ENCODE results near the gene KDM2A.
"Not testable (repeated sequence)": the region's sequence is repeated elsewhere in the genome, so short reads cannot be mapped to it uniquely, and the experiment has no call there.

KDM2A gene

GRCh38 chr11:67174311-67174710 is 55.2 kb downstream of the KDM2A start:
- DNase-seq, result no peak

DNA sequence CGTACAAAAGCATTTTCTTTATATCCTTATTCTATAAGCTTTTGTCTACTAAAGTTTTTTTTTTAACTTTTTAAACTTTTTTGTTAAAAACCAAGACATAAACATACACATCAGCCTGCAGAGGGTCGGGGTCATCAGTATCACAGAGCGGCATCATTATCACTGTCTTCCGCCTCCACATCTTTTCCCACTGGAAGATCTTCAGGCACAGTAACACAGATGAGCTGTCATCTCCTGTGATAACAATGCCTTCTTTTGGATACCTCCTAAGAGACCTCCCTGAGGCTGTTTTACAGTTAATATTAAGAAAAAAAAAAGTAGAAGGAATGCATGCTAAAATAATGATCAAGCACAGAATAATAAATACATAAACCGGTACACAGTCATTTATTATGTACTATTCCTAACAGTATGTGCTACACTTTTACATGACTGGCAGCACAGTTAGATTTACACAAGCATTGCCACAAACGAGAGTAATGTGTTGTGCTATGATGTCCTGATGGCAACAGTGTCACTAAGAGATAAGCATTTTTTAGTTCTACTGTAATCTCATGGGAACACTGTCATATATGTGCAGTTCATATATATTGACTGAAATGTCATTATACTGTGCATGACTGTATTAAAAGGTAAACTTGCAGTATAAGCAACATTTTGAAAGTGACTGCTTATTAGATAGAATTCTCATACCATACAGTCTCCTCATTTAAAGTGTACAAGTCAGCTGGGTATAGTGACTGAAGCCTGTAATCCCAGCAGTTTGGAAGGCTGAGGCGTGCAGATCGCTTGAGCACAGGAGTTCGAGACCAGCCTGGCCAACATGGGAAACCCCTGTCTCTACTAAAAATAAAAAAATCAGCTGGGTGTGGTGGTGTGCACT is 58.6 kb downstream of the KDM2A start:
- DNase-seq, result no peak

GRCh38 chr11:67178421-67178820 is 59.4 kb downstream of the KDM2A start:
- no peak for DNase-seq

DNA sequence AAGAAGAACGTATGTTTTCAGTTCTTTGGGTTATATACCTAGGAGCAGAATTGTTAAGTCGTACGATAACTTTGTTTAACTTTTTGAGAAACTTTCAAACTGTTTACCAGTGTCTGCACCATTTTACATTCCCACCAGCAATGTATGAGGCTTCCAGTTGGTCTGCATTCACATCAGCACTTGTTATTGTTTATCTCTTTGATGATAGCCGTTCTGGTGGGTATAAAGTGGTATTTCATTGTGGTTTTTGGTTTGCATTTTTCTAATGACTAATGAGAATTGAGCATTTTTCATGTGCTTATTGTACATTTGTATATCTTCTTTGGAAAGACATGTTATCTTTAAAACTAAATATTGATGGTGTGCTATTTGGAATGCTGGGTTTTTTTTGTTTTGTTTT is 59.8 kb downstream of the KDM2A start:
- DNase-seq, result no peak

GRCh38 chr11:67179892-67180490 is 60.9 kb downstream of the KDM2A start:
- DNase-seq, result no peak

GRCh38 chr11:67194096-67194495 is 75.0 kb downstream of the KDM2A start:
- DNase-seq, result no peak

DNA sequence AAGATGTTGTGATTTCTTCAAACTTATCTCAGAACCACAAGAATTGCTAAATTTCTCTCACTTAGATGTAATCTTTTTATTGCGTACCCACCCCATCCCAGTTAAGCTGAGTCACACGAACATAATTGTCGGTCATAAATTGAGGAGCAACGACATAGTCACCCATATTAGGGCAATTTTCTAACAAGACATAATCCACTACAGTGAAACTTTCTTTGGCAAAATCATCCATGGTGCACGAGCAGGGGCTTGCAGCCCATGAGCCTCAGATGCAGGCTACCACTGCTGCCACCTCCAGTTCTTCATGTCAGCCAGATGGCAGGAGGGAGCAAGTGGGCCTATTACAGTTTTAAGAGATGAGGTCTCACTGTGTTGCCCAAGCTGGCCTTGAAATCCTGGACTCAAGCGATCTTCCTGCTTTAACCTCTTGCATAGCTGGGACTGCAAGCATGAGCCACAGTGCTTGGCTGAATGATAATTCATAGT is 77.0 kb downstream of the KDM2A start:
- DNase-seq, result no peak

- DNase-seq, result no peak
Measured at GRCh38 chr11:67197606-67198005, 78.5 kb downstream of the KDM2A start.

GRCh38 chr11:67198781-67199180 is 79.7 kb downstream of the KDM2A start:
- DNase-seq, result not testable (repeated sequence)

DNA sequence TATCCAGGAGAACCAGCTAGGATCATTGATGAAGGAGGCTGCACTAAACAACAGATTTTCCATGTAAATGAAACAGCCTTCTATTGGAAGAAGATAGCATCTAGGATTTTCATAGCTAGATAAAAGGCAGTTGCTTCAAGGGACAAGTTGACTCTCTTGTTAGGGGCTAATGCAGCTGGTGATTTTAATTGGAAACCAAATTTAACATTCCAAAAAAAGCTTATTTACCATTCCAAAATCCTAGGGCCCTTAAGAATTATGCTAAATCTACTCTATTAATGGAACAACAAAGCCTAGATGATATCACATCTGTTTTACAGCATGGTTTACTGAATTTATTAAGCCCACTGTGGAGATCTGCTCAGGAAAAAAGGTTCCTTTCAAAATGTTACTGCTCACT is 80.7 kb downstream of the KDM2A start:
- DNase-seq, result no peak

GRCh38 chr11:67202028-67202427 is 83.0 kb downstream of the KDM2A start:
- DNase-seq, result no peak

- no peak for DNase-seq
Measured at GRCh38 chr11:67204822-67205221, 85.8 kb downstream of the KDM2A start.

DNA sequence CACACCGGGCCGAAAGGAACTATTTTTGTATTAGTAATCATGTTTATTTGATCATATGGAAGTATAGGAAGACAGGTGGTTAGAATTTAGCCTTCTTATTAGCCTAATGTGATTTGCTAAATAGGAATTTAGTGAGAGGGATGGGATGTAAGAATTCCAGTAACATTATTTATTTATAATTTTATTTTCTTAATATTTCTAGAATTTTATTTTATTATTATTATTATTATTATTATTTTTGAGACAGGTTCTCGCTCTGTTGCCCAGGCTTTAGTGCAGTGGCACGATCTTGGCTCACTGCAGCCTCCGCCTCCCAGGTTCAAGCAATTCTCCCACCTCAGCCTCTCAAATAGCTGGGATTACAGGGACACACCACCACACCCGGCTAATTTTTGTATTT is 90.2 kb downstream of the KDM2A start:
- DNase-seq, result not testable (repeated sequence)

DNA sequence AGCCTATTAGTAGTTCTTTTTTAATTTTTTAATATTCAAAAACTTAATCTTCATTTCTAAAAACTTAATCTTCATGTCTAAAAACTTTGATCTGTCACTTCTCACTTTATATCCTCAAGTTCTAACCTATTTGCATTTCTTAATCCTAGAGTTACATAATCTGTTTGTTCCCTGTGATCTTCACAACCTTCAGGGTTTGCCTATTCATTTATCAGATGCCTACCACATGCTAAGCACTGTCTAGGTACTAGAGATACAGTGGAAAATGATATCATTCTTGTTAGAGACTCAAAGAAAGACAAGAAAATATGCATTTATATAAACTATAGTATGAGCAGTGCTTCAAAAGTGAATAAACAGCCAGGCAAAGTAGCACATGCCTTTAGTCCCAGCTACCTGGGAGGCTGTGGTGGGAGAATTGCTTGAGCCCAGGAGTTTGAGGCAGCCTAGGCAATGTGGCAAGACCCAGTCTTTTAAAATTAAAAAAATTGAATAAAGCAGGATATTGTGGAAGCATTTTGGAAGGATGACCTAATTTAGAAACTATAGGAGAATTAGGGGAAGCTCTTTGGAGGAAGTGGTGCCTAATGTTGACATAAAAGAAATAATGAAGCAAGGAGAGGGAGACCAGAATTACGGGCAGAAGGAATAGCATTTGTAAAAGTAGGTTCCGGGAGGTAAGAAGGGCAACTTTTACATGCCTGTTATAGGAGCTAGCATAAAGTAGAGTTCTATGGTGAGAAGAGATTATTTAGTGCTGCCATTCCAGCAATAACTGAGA is 92.8 kb downstream of the KDM2A start:
- no peak for DNase-seq

DNA sequence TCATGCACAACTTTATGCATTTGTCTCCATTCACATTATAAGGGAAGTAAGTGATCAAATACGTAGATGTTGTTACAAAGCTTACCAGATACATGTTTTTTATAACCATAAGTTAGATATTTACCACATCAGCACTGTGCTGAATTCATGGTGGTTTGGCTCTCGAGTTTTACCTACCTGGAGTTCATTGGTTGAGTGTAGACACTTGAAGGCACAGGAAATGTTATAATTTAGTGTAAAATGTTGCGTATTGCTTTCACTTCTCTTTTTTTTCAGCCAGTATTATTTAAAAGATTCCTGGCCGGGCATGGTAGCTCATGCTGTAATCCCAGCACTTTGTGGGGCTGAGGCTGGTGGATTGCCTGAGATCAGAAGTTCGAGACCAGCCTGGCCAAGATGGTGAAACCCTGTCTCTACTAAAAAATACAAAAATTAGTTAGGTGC is 94.1 kb downstream of the KDM2A start:
- peak in 1 of 2 donors; percentile 20 for DNase-seq

GRCh38 chr11:67227726-67228125 is 108.7 kb downstream of the KDM2A start:
- DNase-seq, result no peak

DNA sequence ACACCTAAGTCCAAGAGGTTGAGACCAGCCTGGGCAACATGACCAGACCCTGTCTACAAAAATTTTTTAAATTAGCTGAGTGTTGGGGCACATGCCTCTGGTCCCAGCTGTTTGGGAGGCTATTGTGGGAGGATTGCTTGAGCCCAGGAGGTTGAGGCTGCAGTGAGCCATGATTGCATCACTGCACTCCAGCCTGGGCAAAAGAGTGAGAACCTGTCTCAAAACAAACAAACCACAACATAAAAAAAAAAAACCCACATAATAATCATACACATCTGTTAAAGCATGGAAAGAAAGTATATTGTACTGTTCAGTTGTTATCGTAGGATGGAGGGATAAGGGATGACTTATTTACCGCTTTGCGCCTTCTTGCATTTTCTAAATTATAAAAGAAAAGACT is 111.3 kb downstream of the KDM2A start:
- DNase-seq, result no peak

- no peak for DNase-seq
Measured at GRCh38 chr11:67230886-67231285, 111.8 kb downstream of the KDM2A start.

- no peak for DNase-seq
Measured at GRCh38 chr11:67233584-67234190, 114.6 kb downstream of the KDM2A start.

DNA sequence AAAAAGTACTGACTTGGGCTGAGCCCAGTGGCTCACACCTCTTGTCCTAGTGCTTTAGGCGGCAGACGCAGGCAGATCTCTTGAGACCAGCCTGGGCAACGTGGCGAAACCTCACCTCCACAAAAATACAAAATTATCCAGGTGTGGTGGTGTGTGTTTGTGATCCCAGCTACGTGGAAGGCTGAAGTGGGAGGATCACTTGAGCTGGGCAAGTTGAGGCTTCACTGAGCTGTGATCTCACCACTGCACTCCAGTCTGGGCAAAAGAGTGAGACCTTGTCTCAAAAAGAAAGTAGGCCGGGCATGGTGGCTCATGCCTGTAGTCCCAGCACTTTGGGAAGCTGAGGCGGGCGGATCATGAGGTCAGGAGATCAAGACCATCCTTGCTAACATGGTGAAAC is 115.5 kb downstream of the KDM2A start:
- DNase-seq, result not testable (repeated sequence)

DNA sequence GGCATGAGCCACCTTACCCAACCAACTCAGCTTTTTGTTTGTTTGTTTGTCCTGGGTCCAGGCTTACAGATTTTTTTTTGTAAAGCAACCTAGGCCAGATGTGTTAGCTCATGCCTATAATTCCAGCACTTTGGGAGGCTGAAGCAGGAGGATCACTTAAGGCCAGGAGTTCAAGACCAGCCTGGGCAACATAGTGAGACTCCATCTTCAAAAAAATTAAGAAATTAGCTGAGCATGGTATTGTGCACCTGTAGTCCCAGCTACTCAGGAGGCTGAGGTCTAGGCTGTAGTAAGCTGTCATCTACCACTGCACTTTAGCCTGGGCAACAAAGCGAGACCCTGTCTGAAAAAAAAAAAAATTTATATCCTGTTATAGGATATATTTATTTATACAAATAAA is 118.5 kb downstream of the KDM2A start:
- no peak for DNase-seq

DNA sequence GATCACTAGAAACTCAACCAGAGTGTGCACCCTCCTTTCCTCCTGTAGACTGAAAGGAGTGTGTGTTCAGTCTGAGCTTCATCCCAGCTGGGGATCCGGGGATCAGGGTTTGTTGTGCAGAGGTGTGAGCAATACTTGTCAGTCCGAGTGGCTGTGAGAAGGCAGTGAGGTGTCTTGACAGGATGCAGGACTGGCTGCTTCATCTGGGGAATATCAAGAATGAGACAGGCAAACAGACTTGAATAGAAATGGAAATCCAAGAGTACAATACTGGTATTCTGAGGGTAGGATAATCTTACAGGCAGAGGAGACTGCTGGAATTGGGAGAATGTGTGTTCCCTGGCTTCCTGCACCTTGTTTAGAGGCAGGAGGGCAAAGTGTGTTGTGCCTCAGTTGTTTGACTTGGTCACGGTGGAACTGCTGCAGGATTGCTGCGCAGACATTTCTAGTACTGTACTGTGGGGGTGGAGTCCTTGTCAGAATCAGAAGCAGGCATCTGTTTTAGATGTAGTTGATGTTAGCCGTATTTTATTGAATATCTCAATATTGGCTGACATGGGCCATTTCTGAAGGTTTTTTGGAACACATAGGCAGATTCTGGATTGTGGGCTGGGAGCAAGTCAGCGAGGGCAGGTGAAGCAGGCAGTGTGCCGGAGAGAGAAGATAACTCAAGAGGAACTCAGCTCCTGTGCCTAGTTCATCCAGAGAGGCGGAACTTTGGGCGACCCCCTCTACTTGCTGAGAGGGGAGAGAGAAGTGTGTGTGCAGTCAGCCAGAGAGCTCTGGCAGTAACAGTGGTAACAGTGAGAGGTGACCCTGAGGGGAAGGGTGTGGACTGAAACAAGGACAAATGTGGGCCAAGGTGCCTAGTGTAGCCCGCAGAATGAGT is 120.1 kb downstream of the KDM2A start:
- DNase-seq, result no peak

Measured in CD4-positive, alpha-beta T cell treated with Interleukin-1 beta for 1 hour (primary cell).